ENCODE results near the gene SLC22A31.

SLC22A31 gene

GRCh38 chr16:89164847-89165680 lies 35.3 kb downstream of the SLC22A31 start:
- DNase-seq (ENCODE audit: low read depth), result no peak

- DNase-seq (ENCODE audit: low read depth), result no peak
Observed at GRCh38 chr16:89164436-89164835, 35.9 kb downstream of the SLC22A31 start.

- no peak for DNase-seq (ENCODE audit: low read depth)
Observed at GRCh38 chr16:89163297-89163696, 37.0 kb downstream of the SLC22A31 start.

GRCh38 chr16:89161763-89162713 lies 38.3 kb downstream of the SLC22A31 start:
- no peak for DNase-seq (ENCODE audit: low read depth)

- DNase-seq (ENCODE audit: low read depth), result no peak
Observed at GRCh38 chr16:89160977-89161701, 39.2 kb downstream of the SLC22A31 start.

GRCh38 chr16:89159850-89160354 lies 40.4 kb downstream of the SLC22A31 start:
- no peak for DNase-seq (ENCODE audit: low read depth)

GRCh38 chr16:89159066-89159849 lies 41.1 kb downstream of the SLC22A31 start:
- no peak for DNase-seq (ENCODE audit: low read depth)

- no peak for DNase-seq (ENCODE audit: low read depth)
Observed at GRCh38 chr16:89157778-89158177, 42.6 kb downstream of the SLC22A31 start.

- DNase-seq (ENCODE audit: low read depth), result no peak
Observed at GRCh38 chr16:89156740-89157645, 43.3 kb downstream of the SLC22A31 start.

- DNase-seq (ENCODE audit: low read depth), result no peak
Observed at GRCh38 chr16:89155851-89156739, 44.2 kb downstream of the SLC22A31 start.

GRCh38 chr16:89155184-89155679 lies 45.1 kb downstream of the SLC22A31 start:
- DNase-seq (ENCODE audit: low read depth), result no peak

GRCh38 chr16:89154390-89155183 lies 45.8 kb downstream of the SLC22A31 start:
- no peak for DNase-seq (ENCODE audit: low read depth)

- no peak for DNase-seq (ENCODE audit: low read depth)
Observed at GRCh38 chr16:89153848-89154271, 46.5 kb downstream of the SLC22A31 start.

GRCh38 chr16:89152831-89153700 lies 47.3 kb downstream of the SLC22A31 start:
- DNase-seq (ENCODE audit: low read depth), result no peak

- DNase-seq (ENCODE audit: low read depth), result no peak
Observed at GRCh38 chr16:89150981-89151380, 49.4 kb downstream of the SLC22A31 start.

- DNase-seq (ENCODE audit: low read depth), result no peak
Observed at GRCh38 chr16:89150090-89150835, 50.1 kb downstream of the SLC22A31 start.

Measured in T follicular helper cell (primary cell).